ENCODE data around the gene CCR2.

Gene CCR2

GRCh38 chr3:46338840-46339239, 15.1 kb upstream of the CCR2 start:
- no peak for DNase-seq (ENCODE audit: low read depth)
- TF ChIP-seq, protein P1, sequence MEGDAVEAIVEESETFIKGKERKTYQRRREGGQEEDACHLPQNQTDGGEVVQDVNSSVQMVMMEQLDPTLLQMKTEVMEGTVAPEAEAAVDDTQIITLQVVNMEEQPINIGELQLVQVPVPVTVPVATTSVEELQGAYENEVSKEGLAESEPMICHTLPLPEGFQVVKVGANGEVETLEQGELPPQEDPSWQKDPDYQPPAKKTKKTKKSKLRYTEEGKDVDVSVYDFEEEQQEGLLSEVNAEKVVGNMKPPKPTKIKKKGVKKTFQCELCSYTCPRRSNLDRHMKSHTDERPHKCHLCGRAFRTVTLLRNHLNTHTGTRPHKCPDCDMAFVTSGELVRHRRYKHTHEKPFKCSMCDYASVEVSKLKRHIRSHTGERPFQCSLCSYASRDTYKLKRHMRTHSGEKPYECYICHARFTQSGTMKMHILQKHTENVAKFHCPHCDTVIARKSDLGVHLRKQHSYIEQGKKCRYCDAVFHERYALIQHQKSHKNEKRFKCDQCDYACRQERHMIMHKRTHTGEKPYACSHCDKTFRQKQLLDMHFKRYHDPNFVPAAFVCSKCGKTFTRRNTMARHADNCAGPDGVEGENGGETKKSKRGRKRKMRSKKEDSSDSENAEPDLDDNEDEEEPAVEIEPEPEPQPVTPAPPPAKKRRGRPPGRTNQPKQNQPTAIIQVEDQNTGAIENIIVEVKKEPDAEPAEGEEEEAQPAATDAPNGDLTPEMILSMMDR (conservative IDR thresholded peaks at IDR 0.05; ENCODE audit: low read depth, low read length): no peak
- no peak overlapping the region for H3K4me3 ChIP-seq (ENCODE audit: low read length)

GRCh38 chr3:46344476-46344875, 9.4 kb upstream of the CCR2 start:
- TF ChIP-seq, protein P1 (conservative IDR thresholded peaks at IDR 0.05; ENCODE audit: low read depth, low read length): no peak
- H3K4me3 ChIP-seq (ENCODE audit: low read length): no peak overlapping the region
- no peak for DNase-seq (ENCODE audit: low read depth)

DNA sequence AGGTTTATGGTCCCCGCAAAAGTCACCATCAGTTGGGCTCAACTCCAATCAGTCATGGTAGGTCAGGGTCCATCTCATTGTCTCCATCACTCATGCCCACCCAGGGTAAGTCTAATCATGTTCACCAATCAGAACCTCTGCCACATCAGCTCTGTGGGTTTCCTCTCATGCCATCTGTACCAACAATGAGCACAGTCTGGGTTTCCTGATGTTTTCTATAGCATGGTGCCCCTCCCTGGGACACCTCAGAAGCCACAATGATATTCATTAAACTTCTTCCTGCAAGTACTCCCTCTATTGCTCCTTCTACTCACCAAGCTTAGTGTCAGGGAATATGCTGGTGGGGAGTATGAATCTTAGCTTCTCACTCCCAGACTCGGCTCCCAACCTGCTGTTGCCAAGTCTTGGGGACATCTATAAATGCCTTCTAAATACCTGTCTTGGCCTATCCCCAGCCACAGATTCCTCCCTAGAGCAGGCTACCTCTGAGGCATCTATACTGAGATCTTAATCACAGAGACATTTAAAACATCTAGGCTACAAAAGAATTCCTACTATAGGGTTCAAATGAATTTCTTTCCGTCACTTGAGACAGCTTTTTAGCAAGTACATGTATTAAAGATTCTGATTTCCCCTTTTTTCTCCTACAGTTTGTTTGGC, 5.0 kb upstream of the CCR2 start:
- no peak for DNase-seq (ENCODE audit: low read depth)

DNA sequence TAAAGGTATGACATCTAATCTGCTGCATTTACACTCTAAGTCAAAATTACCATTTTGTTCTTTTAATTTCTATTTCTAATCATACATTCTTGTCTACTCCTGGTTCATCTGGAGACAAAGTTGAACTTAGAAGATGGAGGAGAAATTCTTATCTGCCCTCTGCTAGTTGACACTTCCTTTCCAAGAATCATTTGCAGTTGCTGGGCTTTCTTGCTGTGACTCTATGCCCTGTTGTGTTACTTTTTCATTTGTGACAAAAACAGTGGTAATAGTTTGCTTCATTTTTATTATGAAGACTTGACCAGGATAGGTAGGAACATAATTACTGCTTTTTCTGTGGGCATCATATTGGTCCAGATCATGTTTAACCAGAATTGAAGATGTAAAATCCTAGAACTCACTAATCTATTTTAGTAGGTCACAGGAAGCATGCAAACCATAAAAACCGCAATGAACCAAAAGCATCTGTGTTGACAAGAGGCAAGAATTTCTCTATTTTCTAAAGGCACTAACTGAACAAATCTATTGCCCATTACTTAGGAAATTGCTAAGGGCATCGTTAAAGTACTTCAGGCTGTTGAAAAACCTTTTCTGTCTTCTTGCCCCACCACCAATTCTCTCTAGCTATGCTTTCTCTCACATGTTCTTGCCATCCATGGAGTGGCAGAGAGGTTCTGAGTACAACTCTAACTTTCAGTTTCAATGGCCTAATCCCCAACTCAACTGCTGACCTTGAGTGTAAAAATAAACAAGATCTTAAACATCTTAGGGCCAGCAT, 4.2 kb upstream of the CCR2 start:
- no peak for DNase-seq (ENCODE audit: low read depth)
- H3K4me3 ChIP-seq (ENCODE audit: low read length): no peak overlapping the region

More for the DNA sequence above, 5.0 kb upstream of the CCR2 start:
- TF ChIP-seq, protein P1 (conservative IDR thresholded peaks at IDR 0.05; ENCODE audit: low read depth, low read length): no peak
- H3K4me3 ChIP-seq (ENCODE audit: low read length): no peak overlapping the region

GRCh38 chr3:46350262-46350565, 3.7 kb upstream of the CCR2 start:
- H3K4me3 ChIP-seq (ENCODE audit: low read length): no peak overlapping the region
- DNase-seq (ENCODE audit: low read depth): no peak
- TF ChIP-seq, protein P1 (conservative IDR thresholded peaks at IDR 0.05; ENCODE audit: low read depth, low read length): no peak

More for the DNA sequence above, 4.2 kb upstream of the CCR2 start:
- TF ChIP-seq, protein P1 (conservative IDR thresholded peaks at IDR 0.05; ENCODE audit: low read depth, low read length): no peak

GRCh38 chr3:46351646-46352045, 2.3 kb upstream of the CCR2 start:
- no peak overlapping the region for H3K4me3 ChIP-seq (ENCODE audit: low read length)
- DNase-seq (ENCODE audit: low read depth): no peak
- TF ChIP-seq, protein P1 (conservative IDR thresholded peaks at IDR 0.05; ENCODE audit: low read depth, low read length): no peak

DNA sequence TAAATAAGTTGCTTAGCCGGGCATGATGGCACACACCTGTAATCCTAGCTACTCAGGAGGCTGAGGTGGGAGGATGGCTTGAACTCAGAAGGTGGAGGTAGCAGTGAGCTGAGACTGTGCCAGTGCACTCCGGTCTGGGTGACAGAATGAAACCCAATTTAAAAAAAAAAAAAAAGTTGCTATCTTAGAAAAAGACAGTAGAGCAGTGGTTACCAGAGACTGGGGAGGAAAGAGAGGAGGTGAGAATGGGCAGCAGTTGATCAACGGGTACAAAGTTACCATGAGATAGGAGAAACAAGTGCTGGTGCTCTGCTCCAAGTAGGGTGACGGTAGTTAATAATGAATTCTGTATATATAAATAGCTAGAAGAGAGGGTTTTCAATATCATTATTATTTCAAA, 821 bp upstream of the CCR2 start:
- no peak for DNase-seq (ENCODE audit: low read depth)
- TF ChIP-seq, protein P1 (conservative IDR thresholded peaks at IDR 0.05; ENCODE audit: low read depth, low read length): no peak
- H3K4me3 ChIP-seq (ENCODE audit: low read length): no peak overlapping the region
